ENCODE data around the gene SPOCK1.

The SPOCK1 gene

GRCh38 chr5:137389042-137389441 is 110.1 kb downstream of the SPOCK1 start:
- no peaks in the 10 kb centered on the region for H3K36me3 ChIP-seq (ENCODE audit: control insufficient read depth, insufficient read depth, low read length)
- no peaks in the 10 kb centered on the region for H3K27me3 ChIP-seq (replicated peaks; ENCODE audit: control insufficient read depth, insufficient read depth, low read length)
- TF ChIP-seq CTCF (IDR thresholded peaks at IDR 0.05; ENCODE audit: insufficient read depth, low read length, poor library complexity, severe bottlenecking), result no peak
- H3K4me3 ChIP-seq (replicated peaks; ENCODE audit: low read depth, low read length), result no peak overlapping the region
- DNase-seq (ENCODE audit: extremely low read depth, insufficient read length), result no peak

GRCh38 chr5:137385064-137385463 is 114.1 kb downstream of the SPOCK1 start:
- no peak overlapping the region for H3K4me3 ChIP-seq (replicated peaks; ENCODE audit: low read depth, low read length)
- no peaks in the 10 kb centered on the region for H3K36me3 ChIP-seq (ENCODE audit: control insufficient read depth, insufficient read depth, low read length)
- no peaks in the 10 kb centered on the region for H3K27me3 ChIP-seq (replicated peaks; ENCODE audit: control insufficient read depth, insufficient read depth, low read length)
- no peak for DNase-seq (ENCODE audit: extremely low read depth, insufficient read length)
- TF ChIP-seq CTCF (IDR thresholded peaks at IDR 0.05; ENCODE audit: insufficient read depth, low read length, poor library complexity, severe bottlenecking), result no peak

- DNase-seq (ENCODE audit: extremely low read depth, insufficient read length), result no peak
- Histone ChIP-seq H3K36me3 (ENCODE audit: control insufficient read depth, insufficient read depth, low read length) (no peaks in the 10 kb centered on the region), H3K4me3 (replicated peaks; ENCODE audit: low read depth, low read length) (no peak overlapping the region), H3K27me3 (replicated peaks; ENCODE audit: control insufficient read depth, insufficient read depth, low read length) (no peaks in the 10 kb centered on the region)
- no peak for TF ChIP-seq CTCF (IDR thresholded peaks at IDR 0.05; ENCODE audit: insufficient read depth, low read length, poor library complexity, severe bottlenecking)
Observed at GRCh38 chr5:137383909-137384308, 115.2 kb downstream of the SPOCK1 start.

GRCh38 chr5:137381555-137381954 is 117.6 kb downstream of the SPOCK1 start:
- Histone ChIP-seq H3K27me3 (replicated peaks; ENCODE audit: control insufficient read depth, insufficient read depth, low read length) (no peaks in the 10 kb centered on the region; the same call in 1 of the 2 replicates), H3K36me3 (ENCODE audit: control insufficient read depth, insufficient read depth, low read length) (no peaks in the 10 kb centered on the region), H3K4me3 (replicated peaks; ENCODE audit: low read depth, low read length) (no peak overlapping the region)
- DNase-seq (ENCODE audit: extremely low read depth, insufficient read length), result no peak
- TF ChIP-seq CTCF (IDR thresholded peaks at IDR 0.05; ENCODE audit: insufficient read depth, low read length, poor library complexity, severe bottlenecking), result no peak

- H3K4me3 ChIP-seq (replicated peaks; ENCODE audit: low read depth, low read length), result no peak overlapping the region
- TF ChIP-seq CTCF (IDR thresholded peaks at IDR 0.05; ENCODE audit: insufficient read depth, low read length, poor library complexity, severe bottlenecking), result no peak
- no peaks in the 10 kb centered on the region for H3K36me3 ChIP-seq (ENCODE audit: control insufficient read depth, insufficient read depth, low read length)
- no peaks in the 10 kb centered on the region; the same call in none of the 2 replicates for H3K27me3 ChIP-seq (replicated peaks; ENCODE audit: control insufficient read depth, insufficient read depth, low read length)
- DNase-seq (ENCODE audit: extremely low read depth, insufficient read length), result no peak
Observed at GRCh38 chr5:137379555-137380286, 119.4 kb downstream of the SPOCK1 start.
